GM18861 (cell line): Measurements from ENCODE around the gene SLC66A2.

Experiments used
- ATAC-seq: cut with Tn5 transposase; IDR thresholded peaks from one replicate; pipeline ENCODE4 v1.9.1; 2021; ENCODE audit not compliant: unreplicated experiment

SLC66A2 gene

GRCh38 chr18:79852561-79853302 is 98.7 kb downstream of the SLC66A2 start:
- ATAC-seq = no peak
